ENCODE data around the gene NCK1. TPM values are rescaled to one million over a fixed set of nuclear protein-coding genes. Genes with fewer than 3 reads are reported as not detected.
A peak's percentile ranks its signal among the peaks of the same experiment; 100 is the strongest.

The NCK1 gene
- total RNA-seq, 2 experiments from 2014 or later: 24.9 to 38.1 TPM

GRCh38 chr3:136943436-136943835 lies 81.4 kb downstream of the NCK1 start:
- Histone ChIP-seq H3K9me3 (ENCODE audit: low read length) (no peaks in the 10 kb centered on the region), H3K4me1 (ENCODE audit: insufficient read depth, low read length, poor library complexity, severe bottlenecking) (peaks cover 35% of the 10 kb centered on the region), H3K9me2 (ENCODE audit: insufficient read depth, low read length) (no peaks in the 10 kb centered on the region), H3K4me2 (ENCODE audit: low read length) (no peak overlapping the region), H3K4me3 (ENCODE audit: low read depth, low read length, poor library complexity, severe bottlenecking) (no peak overlapping the region), H3K36me3 (ENCODE audit: insufficient read depth, low read length) (peaks cover 22% of the 10 kb centered on the region), H4K20me1 (ENCODE audit: insufficient read depth, low read length) (no peaks in the 10 kb centered on the region), H3K79me2 (ENCODE audit: insufficient read depth, low read depth, low read length) (peaks cover 53% of the 10 kb centered on the region), H2AFZ (ENCODE audit: low read length) (no peak overlapping the region), H3K27ac (ENCODE audit: low read depth, low read length, poor library complexity, severe bottlenecking) (no peak overlapping the region)
- BruUV-seq (replicated peaks): no TSS peak
- POLR2A ChIA-PET: interaction anchor here (1.6 kb wide), 1 partner anchor 17 kb away, joined by 5 read pairs; no protein-coding TSS in a partner anchor
- no peak for TF ChIP-seq CTCF (conservative IDR thresholded peaks at IDR 0.05; ENCODE audit: low read length)
- TF ChIP-seq EZH2phosphoT487 (IDR thresholded peaks at IDR 0.05; ENCODE audit: borderline replicate concordance, low read depth, low read length): no peak
- intact Hi-C loops (cut with micrococcal nuclease; ENCODE audit: unreplicated experiment): no loop called here
- CTCF ChIA-PET (ENCODE audit: unreplicated experiment): no interaction called here
- DNase-seq (ENCODE audit: low spot score): no peak

GRCh38 chr3:136946978-136947377 lies 85.0 kb downstream of the NCK1 start:
- H2AFZ ChIP-seq (ENCODE audit: low read length): no peak overlapping the region
- no peak for DNase-seq (ENCODE audit: low spot score)
- no peaks in the 10 kb centered on the region for H4K20me1 ChIP-seq (ENCODE audit: insufficient read depth, low read length)
- H3K4me2 ChIP-seq (ENCODE audit: low read length): no peak overlapping the region
- intact Hi-C loops (cut with micrococcal nuclease; ENCODE audit: unreplicated experiment): no loop called here
- no peak for TF ChIP-seq CTCF (conservative IDR thresholded peaks at IDR 0.05; ENCODE audit: low read length)
- TF ChIP-seq EZH2phosphoT487 (IDR thresholded peaks at IDR 0.05; ENCODE audit: borderline replicate concordance, low read depth, low read length): no peak
- ChIA-PET POLR2A (interaction anchor here (0.6 to 2.0 kb wide), 6 partner anchors 8 to 110 kb away, joined by 3 to 6 read pairs (median 4); no protein-coding TSS in a partner anchor), CTCF (ENCODE audit: unreplicated experiment) (no interaction called here)
- no peaks in the 10 kb centered on the region for H3K9me3 ChIP-seq (ENCODE audit: low read length)
- peaks cover 41% of the 10 kb centered on the region for H3K4me1 ChIP-seq (ENCODE audit: insufficient read depth, low read length, poor library complexity, severe bottlenecking)
- peaks cover 35% of the 10 kb centered on the region; the same call in 1 of the 2 replicates for H3K79me2 ChIP-seq (ENCODE audit: insufficient read depth, low read depth, low read length)
- no peak overlapping the region for H3K27ac ChIP-seq (ENCODE audit: low read depth, low read length, poor library complexity, severe bottlenecking)
- no peaks in the 10 kb centered on the region for H3K9me2 ChIP-seq (ENCODE audit: insufficient read depth, low read length)
- no TSS peak for BruUV-seq (replicated peaks)
- no peak overlapping the region for H3K4me3 ChIP-seq (ENCODE audit: low read depth, low read length, poor library complexity, severe bottlenecking)
- H3K36me3 ChIP-seq (ENCODE audit: insufficient read depth, low read length): peaks cover 43% of the 10 kb centered on the region

GRCh38 chr3:136947477-136947876 lies 85.5 kb downstream of the NCK1 start:
- intact Hi-C loops (cut with micrococcal nuclease; ENCODE audit: unreplicated experiment): no loop called here
- POLR2A ChIA-PET: interaction anchor here (0.8 to 2.0 kb wide), 9 partner anchors 9 to 111 kb away, joined by 3 to 6 read pairs (median 3); partner anchors contain the start of gene NCK1
- no peak for DNase-seq (ENCODE audit: low spot score)

More at GRCh38 chr3:136947477-136947876, 85.5 kb downstream of the NCK1 start:
- Histone ChIP-seq H3K9me3 (ENCODE audit: low read length) (no peaks in the 10 kb centered on the region), H3K4me3 (ENCODE audit: low read depth, low read length, poor library complexity, severe bottlenecking) (no peak overlapping the region), H3K4me1 (ENCODE audit: insufficient read depth, low read length, poor library complexity, severe bottlenecking) (peaks cover 46% of the 10 kb centered on the region), H3K9me2 (ENCODE audit: insufficient read depth, low read length) (no peaks in the 10 kb centered on the region), H3K27ac (ENCODE audit: low read depth, low read length, poor library complexity, severe bottlenecking) (no peak overlapping the region), H4K20me1 (ENCODE audit: insufficient read depth, low read length) (no peaks in the 10 kb centered on the region), H3K79me2 (ENCODE audit: insufficient read depth, low read depth, low read length) (peaks cover 31% of the 10 kb centered on the region; the same call in 1 of the 2 replicates), H3K36me3 (ENCODE audit: insufficient read depth, low read length) (peaks cover 43% of the 10 kb centered on the region), H3K4me2 (ENCODE audit: low read length) (0 out of 2 replicates have a peak overlapping the region, but pooled peaks have one; percentile 0), H2AFZ (ENCODE audit: low read length) (no peak overlapping the region)
- no TSS peak for BruUV-seq (replicated peaks)
- TF ChIP-seq CTCF (conservative IDR thresholded peaks at IDR 0.05; ENCODE audit: low read length) (no peak), EZH2phosphoT487 (IDR thresholded peaks at IDR 0.05; ENCODE audit: borderline replicate concordance, low read depth, low read length) (no peak)
- CTCF ChIA-PET (ENCODE audit: unreplicated experiment): no interaction called here

Measured in OCI-LY7 (cell line).